Measurements from ENCODE around the gene AKR1B1.
A peak's percentile ranks its signal among the peaks of the same experiment; 100 is the strongest.

The AKR1B1 gene

DNA sequence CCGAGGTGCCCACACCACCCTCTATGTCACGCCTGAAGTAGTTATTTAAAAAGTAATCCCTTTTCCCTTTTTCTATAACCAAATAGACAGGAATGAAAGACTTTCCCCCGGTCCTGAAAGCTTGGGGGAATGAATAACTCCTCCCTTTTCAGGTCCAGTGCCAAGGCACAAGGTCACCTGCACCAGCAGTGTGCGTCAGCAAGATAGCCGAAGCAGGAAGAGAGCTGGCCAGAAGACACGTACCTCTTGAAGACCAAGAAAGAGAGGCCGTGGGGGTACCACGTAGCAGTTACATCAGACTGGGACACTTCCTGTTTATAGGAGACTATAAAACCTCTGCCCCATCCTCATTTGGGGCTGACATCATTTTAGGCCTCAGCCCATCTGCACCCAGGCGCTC lies 10.7 kb upstream of the AKR1B1 start:
- no peak for DNase-seq (ENCODE audit: low read depth)

DNA sequence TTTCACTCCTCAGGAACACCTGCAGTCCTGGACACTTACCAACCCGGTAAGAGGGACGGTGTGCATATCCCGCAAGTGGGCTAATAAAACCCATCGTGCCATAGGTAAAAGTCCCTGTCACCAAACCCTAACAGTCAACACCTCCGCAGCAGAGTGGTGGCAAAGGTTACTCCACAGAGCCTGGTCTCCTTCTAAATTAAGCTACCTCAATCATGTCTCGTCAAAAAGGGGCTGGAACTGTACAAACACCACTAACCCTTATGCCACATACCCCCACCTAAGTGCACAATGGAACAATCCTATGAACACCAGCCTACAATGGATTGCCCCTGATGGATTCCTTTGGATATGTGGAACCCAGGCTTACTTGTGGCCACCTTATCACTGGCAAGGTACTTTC lies 9.6 kb upstream of the AKR1B1 start:
- DNase-seq (ENCODE audit: low read depth): no peak

DNA sequence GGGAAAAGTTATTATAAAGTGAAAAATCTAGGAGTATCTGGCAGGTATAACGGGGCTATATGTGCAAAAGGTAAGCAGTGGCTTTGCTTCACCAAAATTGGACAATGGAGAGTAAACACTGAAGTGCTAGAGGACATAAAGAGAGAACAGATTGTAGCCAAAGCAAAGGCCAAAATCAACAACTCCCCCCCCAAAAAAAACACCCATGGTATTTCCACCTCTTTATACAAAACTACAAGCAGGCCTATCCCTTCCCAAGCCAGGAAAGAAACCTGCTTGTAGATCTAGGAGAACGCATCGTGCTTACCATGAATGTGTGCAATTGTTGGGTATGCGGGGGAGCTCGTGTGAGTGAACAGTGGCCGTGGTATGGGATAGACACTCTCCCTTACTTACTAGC lies 9.2 kb upstream of the AKR1B1 start:
- no peak for DNase-seq (ENCODE audit: low read depth)

DNA sequence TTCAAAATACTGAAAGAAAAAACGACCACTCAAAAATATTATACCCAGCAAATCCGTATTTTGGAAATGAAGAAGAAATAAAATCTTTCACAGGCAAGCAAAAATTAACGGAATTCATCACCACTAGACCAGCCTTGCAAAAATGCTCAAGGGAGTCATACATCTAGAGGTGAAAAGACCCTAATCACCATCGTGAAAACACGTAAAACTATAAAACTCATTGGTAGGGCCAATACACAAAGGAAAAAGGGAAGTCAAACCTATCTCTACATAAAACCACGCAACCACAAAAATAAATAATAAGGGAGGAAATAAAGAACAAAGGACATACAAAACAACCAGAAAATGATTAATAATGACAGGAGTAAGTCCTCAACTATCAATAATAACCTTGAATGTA lies 6.6 kb upstream of the AKR1B1 start:
- no peak for DNase-seq (ENCODE audit: low read depth)

DNA sequence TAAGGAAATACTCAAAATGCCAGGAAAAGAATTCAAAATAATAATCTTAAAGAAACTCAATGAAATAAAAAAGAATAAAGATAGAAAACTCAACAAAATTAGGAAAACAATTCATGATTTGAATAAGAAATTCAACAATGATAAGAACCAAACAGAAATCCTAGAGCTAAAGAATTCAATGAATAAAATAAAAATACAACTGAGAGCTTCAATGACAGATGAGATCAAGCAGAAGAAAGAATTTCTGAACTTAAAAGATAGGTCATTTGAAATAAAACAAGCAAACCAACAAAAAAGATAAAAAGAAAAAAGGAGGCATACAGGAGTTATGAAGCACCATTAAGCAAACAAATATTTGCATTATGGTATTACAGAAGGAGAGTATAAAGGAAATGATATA lies 5.6 kb upstream of the AKR1B1 start:
- no peak for DNase-seq (ENCODE audit: low read depth)

DNA sequence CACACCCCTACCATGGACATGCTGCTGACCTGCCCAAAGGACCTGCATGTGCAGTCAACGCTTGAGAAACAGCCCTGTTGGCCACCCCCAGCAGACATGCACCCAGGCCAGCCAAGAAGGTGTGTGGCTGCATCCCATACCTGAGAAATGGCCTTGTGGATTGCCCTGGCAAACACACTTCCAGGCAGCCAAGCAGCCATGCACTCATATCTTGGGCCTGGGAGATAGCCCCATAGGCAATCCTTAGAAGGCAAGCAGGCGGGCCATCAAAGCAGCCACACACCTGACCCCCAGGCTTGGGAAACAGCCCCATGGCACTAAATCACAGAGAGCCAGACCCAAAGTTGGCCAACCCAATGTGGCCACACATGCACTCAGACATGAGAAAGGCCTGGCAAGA lies 4.9 kb upstream of the AKR1B1 start:
- DNase-seq (ENCODE audit: low read depth): no peak

DNA sequence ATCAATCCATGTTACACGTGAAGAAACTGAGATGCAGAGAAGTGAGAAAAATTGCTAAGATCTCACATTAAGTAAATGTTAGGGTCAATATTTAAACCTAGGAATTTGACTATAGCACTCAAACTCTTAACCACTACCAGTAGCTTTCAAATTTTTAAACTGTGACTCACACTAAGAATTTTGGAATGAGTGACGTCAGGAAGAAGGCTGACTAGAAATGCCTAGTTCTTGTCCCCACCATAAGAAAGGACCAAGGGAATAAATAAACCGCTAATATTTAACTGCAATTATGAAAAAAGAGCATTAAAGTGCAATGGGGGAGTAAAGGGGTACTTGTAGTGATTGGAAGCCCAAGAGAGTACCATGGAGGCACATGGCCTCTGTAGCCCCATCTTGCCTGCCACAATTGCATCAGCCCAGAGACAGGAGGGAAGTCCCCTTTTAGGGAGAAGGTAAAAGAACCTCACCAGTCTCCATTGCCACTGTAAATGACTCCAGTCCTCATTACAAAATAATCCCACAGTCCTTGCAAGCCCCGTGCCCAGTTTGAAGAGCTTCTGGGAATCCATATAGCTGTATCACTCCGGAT lies 3.5 kb upstream of the AKR1B1 start:
- DNase-seq (ENCODE audit: low read depth): no peak

DNA sequence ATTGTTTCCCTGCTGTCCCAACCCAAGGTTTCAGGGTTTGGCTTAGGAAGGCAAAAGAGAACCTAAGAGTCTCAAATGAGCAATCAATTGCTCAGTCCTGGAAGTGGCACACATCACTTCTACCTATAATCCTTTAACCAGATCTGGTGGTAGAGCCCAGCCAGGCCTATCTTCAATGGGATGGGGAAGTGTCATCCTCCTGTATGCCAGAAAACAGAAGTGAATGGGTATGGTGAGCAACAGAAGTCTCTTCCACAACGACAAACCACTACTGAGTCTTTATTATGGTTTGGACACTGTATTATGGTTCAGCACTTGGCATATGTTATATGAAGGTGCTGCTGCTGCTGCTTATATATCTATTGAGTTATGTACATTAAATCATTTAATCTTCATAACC lies 3.0 kb upstream of the AKR1B1 start:
- DNase-seq (ENCODE audit: low read depth): no peak

DNA sequence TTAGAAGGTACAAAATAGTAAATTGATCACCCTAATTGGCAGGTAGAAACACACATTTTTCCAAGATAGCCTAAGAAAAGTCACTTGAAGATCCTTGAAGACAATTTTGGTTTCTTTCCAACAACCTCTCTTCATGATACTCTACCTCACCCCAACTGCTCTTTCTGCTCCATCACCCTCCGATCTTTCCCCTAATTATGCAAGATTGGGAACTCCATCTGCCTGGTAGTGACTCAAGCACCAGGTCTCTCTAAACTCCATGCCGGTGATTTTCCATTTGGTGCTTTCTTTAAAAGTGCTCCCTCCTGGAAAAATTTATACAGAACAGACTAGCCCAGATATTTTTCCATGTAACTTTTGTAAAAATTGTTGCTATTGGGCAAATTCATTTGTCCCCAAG lies 1.1 kb upstream of the AKR1B1 start:
- DNase-seq (ENCODE audit: low read depth): no peak

DNA sequence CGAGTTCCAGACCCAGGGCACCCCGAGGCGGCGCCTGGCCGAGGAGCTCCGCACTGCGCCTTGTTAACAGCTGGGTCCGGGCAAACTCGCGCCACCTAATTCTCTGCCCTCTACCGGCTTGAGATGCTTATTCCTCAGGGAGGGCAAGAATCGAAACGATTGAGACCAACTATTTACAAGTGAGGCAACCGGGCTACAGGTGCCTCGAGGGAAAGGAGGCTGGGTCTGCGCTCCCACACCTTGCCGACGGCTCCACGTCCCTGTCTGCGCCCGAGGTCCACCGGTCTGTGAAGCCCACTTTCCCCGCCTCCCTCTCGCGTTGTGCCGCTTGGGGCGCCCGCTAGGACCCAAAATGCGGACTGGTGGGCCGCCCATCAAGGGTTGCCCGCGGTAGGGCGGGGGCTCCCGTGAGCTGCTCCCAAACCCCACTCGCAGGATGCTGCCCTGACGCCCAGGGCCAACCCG lies 527 bp downstream of the AKR1B1 start:
- peak; percentile 53 for DNase-seq (ENCODE audit: low read depth)

DNA sequence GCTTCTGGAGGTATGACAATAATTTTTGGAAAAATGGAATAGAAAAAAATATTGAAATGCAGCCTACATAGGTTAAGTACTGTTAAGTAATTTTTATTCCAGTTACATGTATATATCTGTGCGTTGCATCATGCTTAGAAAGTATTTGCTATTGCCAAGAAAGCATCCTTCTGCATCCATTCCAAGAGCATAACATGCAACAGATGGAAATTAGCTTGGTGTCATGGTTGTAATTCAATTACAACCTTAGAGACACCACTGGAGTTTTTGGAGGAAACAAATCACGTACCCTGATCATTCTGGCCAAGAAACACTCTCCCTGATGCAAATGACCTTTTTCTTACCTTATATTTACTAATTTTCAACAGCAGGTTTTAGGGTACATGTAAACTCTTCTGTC lies 1.7 kb downstream of the AKR1B1 start:
- DNase-seq (ENCODE audit: low read depth): no peak

DNA sequence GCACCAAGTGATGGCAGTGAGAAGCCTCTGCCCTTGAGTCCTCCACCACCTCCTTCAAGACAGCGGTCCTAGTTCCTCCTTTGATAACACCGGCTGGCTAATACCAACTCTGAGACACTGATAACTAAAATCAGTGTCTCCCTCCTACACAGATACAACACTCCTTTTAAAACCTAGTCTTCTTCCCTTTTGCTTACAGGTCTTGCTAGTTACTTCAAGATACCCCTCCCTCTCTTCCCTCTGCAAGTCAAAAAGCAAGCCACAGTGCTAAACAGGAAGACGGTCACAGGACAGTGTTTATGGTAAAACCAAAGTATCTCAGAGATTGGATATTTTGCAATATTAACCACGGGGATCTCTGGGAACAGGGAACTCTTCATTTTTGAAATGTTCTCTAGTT lies 4.6 kb downstream of the AKR1B1 start:
- no peak for DNase-seq (ENCODE audit: low read depth)

DNA sequence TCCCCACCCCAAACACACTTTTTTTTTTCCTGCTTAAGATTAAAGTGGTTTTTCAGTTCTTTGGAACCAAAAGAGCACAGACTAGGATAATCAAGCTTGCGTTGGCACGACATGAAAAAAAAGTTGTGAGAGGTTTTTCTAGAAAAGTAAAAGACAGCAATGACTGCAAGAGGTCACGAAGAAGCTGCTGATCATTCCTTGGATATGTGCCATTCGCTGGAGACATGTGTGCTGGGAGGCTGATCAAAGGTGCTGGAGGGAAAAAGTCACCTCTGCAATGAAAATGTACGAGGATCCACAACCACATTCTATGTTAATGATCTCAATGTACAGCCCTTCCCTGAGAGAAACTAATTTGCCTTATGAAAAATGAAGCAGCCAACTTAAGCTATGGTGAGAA lies 5.4 kb downstream of the AKR1B1 start:
- no peak for DNase-seq (ENCODE audit: low read depth)

DNA sequence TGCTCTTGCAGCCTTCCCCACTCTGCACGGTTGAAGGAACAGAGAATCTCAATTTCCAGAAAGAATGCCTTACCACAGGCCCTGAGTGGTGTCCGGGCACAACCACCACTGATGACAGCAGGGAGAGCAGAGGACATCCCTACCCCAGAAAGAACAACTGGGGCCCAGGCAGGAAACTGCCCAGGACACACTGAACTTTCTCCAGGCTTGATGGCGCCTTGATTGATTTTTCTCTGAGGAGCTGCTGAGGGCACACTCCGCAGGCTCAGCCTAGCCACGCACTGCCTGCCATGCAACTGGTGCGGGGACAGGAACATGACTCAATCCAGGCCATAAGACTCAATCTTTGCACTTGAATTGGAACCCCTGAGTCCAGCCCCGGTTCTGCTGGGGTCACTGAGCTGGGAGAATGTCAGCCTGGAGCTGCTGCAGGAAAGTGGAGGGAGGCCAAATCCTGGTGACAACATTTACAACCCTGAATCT lies 5.9 kb downstream of the AKR1B1 start:
- no peak for DNase-seq (ENCODE audit: low read depth)

DNA sequence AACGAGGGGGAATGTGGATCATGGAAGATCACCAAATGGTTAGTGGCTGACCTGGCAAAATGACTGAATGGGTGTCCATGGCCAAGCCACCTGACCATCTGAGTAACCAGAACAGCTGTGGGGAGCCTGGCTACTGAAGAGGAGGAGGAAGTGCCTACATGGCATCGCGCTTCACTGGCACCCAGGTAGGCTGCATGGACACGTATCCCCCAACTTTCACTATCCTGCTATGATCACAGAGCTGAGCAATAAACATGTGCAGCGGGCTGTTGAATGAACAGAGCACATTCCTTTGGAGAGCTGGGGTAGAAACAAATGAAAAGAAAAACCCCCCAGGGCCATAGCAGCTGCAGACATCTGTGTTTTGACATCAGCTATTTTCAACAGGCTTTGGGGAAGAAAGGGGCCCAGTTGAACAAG lies 6.5 kb downstream of the AKR1B1 start:
- DNase-seq (ENCODE audit: low read depth): no peak

DNA sequence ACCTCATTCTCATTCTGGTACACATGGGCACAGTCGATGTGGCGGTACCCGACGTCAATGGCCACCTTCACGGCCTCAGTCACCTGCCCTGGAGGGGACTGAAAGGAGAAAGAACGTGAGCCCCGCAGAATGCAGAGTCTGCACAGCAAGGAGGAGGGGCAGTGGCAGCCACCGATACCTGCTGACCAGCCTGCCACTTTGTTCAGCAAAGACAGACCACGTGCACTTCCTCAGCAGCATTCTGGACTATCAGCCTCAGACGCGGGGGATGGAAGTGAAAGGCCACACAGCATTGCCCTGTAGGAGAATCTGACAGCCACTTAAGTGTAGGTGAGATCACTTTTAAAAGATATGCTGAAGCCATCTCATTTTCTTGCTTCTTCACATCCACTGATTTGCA lies 7.2 kb downstream of the AKR1B1 start:
- no peak for DNase-seq (ENCODE audit: low read depth)

DNA sequence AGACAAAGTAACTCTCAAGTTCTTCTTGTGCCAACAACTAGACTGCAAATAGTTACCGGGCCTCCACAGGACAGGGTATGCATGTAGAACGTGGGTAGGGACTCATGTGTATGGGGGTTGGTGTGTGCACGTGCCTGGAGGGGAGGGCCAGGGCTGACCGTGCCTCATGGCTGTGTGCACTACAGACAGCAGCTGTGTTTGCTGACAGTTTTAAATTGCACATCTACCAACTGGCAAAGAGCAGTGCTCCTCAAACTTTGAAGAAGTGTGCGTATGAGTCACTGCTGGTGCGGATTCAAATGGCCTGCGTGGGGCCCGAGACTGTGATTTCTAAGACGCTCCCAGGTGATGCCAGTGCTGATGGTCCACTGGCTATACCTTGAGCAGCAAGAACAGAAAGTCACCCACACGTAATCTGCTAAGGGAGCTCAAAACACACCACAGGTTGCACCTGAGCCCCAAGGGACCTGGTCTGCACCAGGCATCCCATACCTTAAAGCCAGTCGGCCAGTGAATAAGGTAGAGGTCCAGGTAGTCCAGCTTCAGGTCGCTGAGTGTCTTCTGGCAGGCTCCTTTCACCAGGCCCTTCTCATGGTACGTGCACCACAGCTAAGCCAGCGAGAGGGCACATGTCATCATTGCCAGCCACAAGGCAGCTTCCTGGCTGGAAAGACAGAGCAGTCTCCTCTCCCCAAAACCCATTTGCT lies 8.5 kb downstream of the AKR1B1 start:
- no peak for DNase-seq (ENCODE audit: low read depth)

DNA sequence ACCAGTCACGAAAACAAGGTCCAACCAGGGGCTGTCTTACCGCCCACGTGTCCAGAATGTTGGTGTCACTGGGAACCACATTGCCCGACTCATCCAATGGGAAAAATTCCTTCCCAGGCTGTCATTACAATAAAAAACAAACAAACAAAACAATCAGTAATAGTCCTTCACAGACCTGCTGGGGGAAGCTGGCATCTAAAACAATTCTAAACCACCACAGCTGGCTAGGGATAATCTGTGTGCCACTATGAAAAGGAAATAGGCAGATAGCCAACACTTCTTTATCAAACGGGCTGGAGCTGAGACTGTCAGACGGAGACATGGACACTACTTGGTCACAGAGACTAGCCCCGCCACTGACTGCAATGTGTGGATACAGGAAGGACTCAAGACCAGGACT lies 9.2 kb downstream of the AKR1B1 start:
- DNase-seq (ENCODE audit: low read depth): no peak

DNA sequence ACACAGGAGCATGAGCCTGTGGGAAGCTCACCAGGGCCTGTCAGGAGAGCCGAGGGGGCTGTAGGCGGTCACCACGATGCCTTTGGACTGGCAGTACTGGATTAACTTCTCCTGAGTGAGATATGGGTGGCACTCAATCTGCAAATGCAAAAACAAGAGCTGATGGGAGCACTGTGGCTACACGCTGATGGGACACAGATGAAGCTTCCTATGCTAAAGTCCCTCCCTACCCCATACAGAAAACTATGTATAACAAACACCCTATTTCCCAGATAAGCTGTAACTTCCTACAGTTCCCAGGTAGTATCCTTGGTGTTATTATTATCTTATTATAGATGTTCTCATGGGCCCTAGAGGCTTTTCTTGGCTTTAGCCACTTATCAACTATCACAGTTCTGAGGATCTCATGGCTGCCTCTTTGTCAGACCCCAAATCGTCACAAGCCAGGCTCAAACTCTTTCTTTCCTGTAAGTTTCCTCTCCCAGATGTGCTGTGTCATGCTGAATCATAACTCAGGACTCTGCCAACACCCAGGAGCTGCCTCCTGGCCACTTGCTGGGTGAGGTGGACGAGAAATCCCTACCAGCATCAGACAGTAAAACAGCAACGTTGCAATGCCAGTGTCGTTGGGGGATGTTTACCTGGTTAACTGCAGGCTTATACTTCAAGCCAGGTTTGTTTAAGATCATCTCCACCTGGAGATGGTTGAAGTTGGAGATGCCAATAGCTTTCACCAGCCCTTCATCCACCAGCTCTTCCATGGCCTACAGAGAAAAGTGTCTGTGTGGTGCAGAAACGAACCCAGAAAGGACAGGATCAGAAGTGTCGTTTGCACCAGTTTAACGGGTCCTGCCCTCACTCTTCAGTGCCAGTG lies 10.3 kb downstream of the AKR1B1 start:
- no peak for DNase-seq (ENCODE audit: low read depth)

DNA sequence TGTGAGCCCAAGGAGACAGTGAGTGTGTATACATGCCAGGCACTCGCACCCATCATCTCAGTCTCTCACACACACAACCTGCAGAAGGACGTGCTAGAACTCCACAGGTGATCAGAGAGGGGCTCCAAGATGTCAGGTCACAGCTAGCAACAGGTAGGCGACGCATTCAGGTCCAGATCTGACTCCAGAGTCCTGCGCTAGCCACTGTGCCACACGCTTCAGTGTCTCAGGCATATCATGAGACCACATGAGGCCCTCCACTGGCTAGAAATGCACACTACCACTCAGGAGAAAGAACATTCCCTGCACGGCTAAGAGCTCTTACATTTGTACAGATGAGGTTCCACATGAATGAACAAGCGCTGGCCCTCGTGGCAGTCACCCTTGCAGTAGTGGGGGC lies 11.5 kb downstream of the AKR1B1 start:
- no peak for DNase-seq (ENCODE audit: low read depth)

DNA sequence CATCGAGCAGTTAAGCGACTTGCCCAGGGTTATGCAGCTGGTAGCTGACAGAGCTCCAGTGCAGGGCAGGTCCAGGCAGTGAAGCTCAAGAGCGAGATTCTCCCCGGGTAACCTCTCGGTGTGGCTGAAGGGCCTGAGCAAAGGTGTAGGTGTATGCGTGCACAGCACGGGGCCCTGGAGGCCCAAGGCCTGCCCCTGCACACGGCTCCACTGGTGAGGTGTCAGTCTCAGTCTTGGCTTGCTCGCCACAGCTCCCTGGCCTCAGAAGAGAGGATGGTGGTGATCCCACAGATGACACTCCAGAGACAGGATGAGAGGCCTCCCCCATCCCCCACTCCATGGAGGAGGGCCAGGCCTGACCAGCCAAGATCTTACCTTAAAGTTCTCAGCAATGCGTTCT lies 12.0 kb downstream of the AKR1B1 start:
- DNase-seq (ENCODE audit: low read depth): no peak

DNA sequence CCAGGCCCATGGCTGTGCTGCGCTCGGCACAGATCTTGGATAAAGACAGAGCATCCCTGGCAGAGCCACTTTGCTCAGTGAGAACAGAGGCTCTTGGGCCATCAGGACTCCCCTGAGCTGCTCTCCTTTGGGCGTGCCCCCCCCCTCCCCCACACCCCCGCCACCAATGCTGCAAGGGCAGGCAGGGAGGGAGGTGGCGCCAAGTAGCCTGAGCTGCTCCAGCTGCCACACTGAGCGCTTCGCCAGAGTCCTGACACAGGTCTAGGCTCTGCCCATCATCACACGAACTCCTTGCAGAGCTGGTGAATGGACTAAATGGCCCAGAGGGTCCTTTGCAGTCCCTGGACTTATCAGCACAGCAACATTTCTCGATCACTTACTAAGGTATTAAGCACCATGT lies 12.5 kb downstream of the AKR1B1 start:
- DNase-seq (ENCODE audit: low read depth): no peak

DNA sequence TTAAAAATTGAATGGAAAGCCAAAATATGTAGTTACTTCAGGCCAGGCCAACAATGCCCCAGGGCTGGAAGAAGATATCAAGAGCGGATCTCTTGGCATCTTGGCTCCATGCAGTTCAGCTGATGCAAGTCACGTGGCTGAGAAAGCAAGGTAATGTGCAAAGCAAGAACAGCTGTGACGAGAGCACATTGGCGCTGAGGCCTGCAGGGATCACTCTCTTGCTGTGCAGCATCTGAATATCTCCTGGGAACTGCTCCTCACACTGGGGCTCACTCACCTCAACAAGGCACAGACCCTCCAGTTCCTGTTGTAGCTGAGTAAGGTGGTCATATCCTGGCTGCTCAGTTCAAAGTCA lies 14.0 kb downstream of the AKR1B1 start:
- DNase-seq (ENCODE audit: low read depth): no peak
